Sigmoid colon (tissue), 4 donors: ENCODE results near the gene YTHDC2.

Experiments used
- CTCF ChIP-seq, 4 experiments: fragments of 450-650 bp in 3 of 4; fragments of 200-600 bp in 1 of 4; IDR thresholded peaks; one replicate each; pipeline ENCODE4 v1.5.1; 2016 to 2019; ENCODE audit warnings: antibody characterized with exemption in 4 of 4, mild to moderate bottlenecking in 3 of 4, moderate library complexity in 2 of 4
- EP300 ChIP-seq, 4 donors: sonication (generic); formaldehyde crosslinking; IDR thresholded peaks; one replicate each; pipeline ENCODE4 v1.6.1; 2017; ENCODE audit warnings: antibody characterized with exemption in 4 of 4
- POLR2AphosphoS5 ChIP-seq, 4 donors: sonication (generic); formaldehyde crosslinking; IDR thresholded peaks; one replicate each; pipeline ENCODE4 v1.6.1; 2017; ENCODE audit warnings: antibody characterized with exemption in 4 of 4

GRCh38 chr5:113490317-113490716, 23.2 kb upstream of the YTHDC2 start:
- TF ChIP-seq CTCF (IDR thresholded peaks at IDR 0.05) (no peak), EP300 (IDR thresholded peaks at IDR 0.05) (no peak), POLR2AphosphoS5 (IDR thresholded peaks at IDR 0.05) (no peak)
